Measurements from ENCODE around the gene STARD10. TPM values are rescaled to one million over a fixed set of nuclear protein-coding genes. Genes with fewer than 3 reads are reported as not detected.

Gene STARD10
- total RNA-seq, 1 experiment from 2014 or later: 58.4 TPM

- Histone ChIP-seq H3K27ac (ENCODE audit: low read depth, low read length) (no peak overlapping the region), H3K4me3 (replicated peaks in 1 of 2; ENCODE audit: low read depth in 1 of 2, low read length in 2 of 2) (no peak overlapping the region), H3K4me2 (ENCODE audit: low read length) (no peak overlapping the region), H3K79me2 (ENCODE audit: insufficient read depth, low read length) (no peaks in the 10 kb centered on the region; the same call in 1 of the 2 replicates), H3K9me2 (ENCODE audit: insufficient read depth) (no peaks in the 10 kb centered on the region), H2AFZ (ENCODE audit: low read depth, low read length, poor library complexity, severe bottlenecking) (no peak overlapping the region), H3K9me3 (ENCODE audit: control insufficient read depth in 1 of 2, insufficient read depth in 1 of 2, low read depth in 1 of 2, low read length in 2 of 2) (no peaks in the 10 kb centered on the region), H4K20me1 (ENCODE audit: insufficient read depth) (no peaks in the 10 kb centered on the region), H3K4me1 (ENCODE audit: control insufficient read depth in 1 of 2, insufficient read depth in 2 of 2, low read length in 2 of 2) (peaks cover 10 to 37% of the 10 kb centered on the region in 2 experiments), H3K27me3 (ENCODE audit: insufficient read depth, low read length) (no peaks in the 10 kb centered on the region), H3K9ac (ENCODE audit: low read length) (no peak overlapping the region), H3K36me3 (ENCODE audit: control insufficient read depth in 1 of 2, insufficient read depth in 2 of 2, low read length in 2 of 2) (no peaks in the 10 kb centered on the region)
- DNase-seq (ENCODE audit: low read depth, low spot score): no peak
- intact Hi-C loops (cut with micrococcal nuclease): no loop called here
- TF ChIP-seq EZH2 (IDR thresholded peaks at IDR 0.05) (no peak), FOSL1 (IDR thresholded peaks at IDR 0.05; ENCODE audit: low read depth) (no peak), EGR1 (IDR thresholded peaks at IDR 0.05; ENCODE audit: low read depth) (no peak), MAX (IDR thresholded peaks at IDR 0.05) (no peak), CTCF (IDR thresholded peaks at IDR 0.05 in 2 of 3, conservative IDR thresholded peaks at IDR 0.05 in 1 of 3; ENCODE audit: borderline replicate concordance in 1 of 3, insufficient read depth in 1 of 3, low read depth in 2 of 3, low read length in 2 of 3) (no peak), ZNF274 (IDR thresholded peaks at IDR 0.05; ENCODE audit: low read depth, low read length) (no peak), SIN3A (IDR thresholded peaks at IDR 0.05; ENCODE audit: low read depth) (no peak), YY1 (IDR thresholded peaks at IDR 0.05; ENCODE audit: extremely low read depth, insufficient replicate concordance, low read depth, low read length) (no peak), ELF1 (IDR thresholded peaks at IDR 0.05; ENCODE audit: borderline replicate concordance, low read depth) (no peak), JUND (IDR thresholded peaks at IDR 0.05) (no peak), SP1 (IDR thresholded peaks at IDR 0.05; ENCODE audit: low read depth) (no peak)
- TF ChIP-seq, protein P1, sequence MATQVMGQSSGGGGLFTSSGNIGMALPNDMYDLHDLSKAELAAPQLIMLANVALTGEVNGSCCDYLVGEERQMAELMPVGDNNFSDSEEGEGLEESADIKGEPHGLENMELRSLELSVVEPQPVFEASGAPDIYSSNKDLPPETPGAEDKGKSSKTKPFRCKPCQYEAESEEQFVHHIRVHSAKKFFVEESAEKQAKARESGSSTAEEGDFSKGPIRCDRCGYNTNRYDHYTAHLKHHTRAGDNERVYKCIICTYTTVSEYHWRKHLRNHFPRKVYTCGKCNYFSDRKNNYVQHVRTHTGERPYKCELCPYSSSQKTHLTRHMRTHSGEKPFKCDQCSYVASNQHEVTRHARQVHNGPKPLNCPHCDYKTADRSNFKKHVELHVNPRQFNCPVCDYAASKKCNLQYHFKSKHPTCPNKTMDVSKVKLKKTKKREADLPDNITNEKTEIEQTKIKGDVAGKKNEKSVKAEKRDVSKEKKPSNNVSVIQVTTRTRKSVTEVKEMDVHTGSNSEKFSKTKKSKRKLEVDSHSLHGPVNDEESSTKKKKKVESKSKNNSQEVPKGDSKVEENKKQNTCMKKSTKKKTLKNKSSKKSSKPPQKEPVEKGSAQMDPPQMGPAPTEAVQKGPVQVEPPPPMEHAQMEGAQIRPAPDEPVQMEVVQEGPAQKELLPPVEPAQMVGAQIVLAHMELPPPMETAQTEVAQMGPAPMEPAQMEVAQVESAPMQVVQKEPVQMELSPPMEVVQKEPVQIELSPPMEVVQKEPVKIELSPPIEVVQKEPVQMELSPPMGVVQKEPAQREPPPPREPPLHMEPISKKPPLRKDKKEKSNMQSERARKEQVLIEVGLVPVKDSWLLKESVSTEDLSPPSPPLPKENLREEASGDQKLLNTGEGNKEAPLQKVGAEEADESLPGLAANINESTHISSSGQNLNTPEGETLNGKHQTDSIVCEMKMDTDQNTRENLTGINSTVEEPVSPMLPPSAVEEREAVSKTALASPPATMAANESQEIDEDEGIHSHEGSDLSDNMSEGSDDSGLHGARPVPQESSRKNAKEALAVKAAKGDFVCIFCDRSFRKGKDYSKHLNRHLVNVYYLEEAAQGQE (IDR thresholded peaks at IDR 0.05; ENCODE audit: low read depth): no peak
- ChIA-PET CTCF (no interaction called here), POLR2A (no interaction called here), RAD21 (ENCODE audit: low non-redundant PET in 1 of 2, low total read pairs in 2 of 2, uncharacterized antibody in 2 of 2, unreplicated experiment in 2 of 2) (no interaction called here)
- ATAC-seq: no peak
- no TSS peak for BruUV-seq (replicated peaks)
Measured at GRCh38 chr11:72818971-72819370, 25.1 kb upstream of the STARD10 start.

Data from HCT116 (cell line).